GM18517 (cell line): ENCODE results near the gene PAPLN.

ENCODE experiments used
- ATAC-seq: cut with Tn5 transposase; IDR thresholded peaks from one replicate; pipeline ENCODE4 v1.9.1; 2021; ENCODE audit warnings: mild to moderate bottlenecking, moderate library complexity; ENCODE audit not compliant: unreplicated experiment

PAPLN gene

DNA sequence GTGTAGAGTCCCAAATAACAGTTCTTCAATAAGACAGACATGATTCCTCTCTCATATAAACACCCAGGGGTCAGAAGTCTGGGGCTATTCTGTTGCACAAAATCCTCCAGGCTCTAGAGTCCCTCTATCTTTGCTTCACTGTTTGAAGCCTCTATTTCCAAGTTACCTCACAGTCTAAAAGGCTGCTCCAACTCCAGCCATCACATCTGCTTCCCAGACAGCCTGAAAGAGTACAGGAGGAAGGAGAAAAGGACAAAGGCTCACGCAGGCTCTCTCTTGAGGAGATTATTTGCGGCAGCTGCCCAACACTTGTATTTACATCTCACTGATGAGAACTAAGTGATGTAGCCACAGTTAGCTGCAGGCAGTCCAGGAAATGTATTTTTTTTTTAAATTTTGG lies 6.4 kb downstream of the PAPLN start:
- ATAC-seq, result no peak

DNA sequence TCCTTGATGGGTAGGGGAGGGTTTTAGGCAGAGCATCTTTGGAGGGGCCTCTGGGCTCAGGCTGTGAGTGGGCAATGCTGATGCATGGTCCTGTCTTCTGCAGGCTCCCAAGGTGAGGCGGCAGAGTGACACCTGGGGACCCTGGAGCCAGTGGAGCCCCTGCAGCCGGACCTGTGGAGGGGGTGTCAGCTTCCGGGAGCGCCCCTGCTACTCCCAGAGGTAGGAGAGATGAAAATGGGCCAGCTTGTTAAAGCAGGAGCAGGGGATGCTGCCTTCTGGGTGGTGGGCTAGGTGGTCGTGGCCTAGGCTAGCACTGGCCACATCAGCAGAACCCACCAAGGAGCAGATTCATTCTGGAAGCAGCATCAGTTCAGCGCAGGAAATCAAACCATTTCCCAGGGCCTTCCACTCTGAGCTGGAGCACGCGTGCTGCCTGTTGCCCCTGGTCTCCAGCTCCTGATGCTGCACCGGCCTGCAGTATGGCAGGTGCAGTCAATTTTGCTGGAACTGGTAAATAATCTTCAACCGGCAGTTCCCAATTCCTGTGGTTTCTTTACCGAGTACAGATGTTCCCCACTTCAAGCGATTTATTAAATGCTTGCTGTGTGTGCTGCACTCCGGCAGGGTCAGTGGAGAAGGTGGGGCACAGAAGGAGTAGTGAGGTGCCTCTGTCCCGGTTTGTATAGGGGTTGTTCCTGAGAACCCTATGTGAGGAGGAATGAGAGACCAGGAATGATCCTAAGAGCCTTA lies 7.4 kb downstream of the PAPLN start:
- ATAC-seq, result no peak

DNA sequence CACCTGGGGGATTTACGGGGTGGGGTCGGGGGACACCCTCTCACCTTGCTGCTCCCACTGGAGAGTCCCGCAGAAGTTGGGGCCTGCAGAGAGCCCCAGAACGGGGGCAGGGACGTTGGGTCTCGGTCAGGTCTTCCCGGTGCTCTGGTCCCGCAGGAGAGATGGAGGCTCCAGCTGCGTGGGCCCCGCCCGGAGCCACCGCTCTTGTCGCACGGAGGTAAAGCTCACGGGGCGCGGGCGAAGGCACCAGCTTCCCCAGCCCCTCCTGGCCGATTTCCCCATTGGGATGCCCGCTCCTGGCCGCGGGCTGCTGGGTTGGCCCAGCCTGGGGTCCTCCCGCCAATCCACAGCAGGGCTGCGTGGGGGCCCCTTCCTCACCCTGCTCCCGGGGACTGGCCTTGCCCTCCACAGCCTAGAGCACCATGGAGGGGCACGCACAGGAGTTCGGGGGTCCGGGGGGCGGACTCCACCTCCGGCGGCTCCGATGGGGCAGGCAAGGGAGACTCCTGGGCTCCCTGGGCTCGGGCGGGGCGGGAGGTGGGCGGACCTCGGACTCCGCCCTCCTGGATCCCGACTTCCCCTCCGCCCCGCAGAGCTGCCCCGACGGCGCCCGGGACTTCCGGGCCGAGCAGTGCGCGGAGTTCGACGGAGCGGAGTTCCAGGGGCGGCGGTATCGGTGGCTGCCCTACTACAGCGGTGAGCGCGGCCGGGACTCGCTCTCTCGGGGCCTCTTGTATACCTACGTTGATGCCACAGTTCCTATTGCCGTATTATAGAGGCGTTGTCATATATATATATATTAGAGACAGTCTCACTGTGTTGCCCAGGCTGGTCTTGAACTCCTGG lies 8.4 kb downstream of the PAPLN start:
- no peak for ATAC-seq

DNA sequence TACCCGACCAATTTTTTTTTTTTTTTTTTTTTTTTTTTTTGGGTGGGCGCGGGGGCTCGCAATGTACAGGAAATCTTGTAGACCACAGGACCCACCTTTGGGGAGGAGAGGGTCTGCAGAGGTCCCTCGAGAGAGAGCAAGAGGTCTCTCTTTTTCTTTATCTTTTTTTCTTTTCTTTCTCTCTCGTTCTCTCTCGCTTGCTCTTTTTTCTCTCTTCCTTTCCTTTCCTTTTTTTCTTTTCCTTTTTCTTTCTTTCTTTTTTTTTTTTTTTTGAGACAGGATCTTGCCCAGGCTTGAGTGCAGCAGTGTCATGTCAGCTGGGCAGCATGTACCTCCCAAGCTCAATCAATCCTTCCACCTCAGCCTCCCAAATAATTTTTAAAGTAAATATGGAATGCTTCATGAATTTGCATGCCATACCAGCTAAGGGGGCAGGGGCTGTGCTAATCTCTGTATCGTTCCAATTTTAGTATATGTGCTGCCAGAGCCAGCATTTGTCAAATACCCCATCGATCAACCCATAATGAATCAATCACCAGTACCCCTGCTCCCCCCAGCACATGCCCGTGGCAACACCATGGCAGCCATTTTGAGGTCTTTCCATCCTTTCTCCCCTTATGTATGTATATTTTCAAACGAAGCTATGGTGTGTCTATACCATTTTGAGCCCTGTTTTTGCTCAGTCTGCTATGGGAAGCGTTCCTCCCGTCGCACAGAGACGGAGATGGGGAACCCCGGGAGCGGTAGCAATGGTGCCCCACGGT lies 9.3 kb downstream of the PAPLN start:
- no peak for ATAC-seq

DNA sequence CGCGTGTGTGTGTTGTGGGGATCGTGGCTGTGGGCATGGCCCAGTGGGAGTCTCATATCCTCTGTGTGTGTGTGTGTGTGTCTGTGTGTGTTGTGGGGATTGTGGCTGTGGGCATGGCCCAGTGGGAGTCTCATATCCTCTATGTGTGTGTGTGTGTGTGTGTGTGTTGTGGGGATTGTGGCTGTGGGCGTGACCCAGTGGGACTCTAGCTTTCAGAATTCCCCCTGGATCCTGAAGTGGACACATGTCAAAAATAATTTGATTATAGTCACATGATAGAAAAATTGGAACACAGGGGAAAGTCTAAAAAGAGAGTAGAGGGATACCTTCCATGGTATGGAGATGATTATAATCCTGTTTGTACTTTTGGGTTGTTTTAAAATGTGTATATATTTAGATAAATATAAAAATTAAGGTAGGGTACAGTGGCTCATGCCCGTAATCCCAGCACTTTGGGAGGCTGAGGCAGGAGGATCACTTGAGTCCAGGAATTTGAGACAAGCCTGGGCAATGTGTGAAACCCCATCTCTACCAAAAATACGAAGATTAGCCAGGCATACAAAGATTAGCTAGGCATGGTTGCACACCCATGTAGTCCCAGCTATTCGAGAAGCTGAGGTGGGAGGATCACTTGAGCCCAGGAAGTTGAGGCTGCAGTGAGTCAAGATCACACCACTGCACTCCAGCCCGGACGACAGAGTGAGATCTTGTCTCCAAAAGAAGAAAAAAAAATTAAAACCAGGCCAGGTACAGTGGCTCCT lies 11.0 kb downstream of the PAPLN start:
- ATAC-seq, result peak; percentile 61

DNA sequence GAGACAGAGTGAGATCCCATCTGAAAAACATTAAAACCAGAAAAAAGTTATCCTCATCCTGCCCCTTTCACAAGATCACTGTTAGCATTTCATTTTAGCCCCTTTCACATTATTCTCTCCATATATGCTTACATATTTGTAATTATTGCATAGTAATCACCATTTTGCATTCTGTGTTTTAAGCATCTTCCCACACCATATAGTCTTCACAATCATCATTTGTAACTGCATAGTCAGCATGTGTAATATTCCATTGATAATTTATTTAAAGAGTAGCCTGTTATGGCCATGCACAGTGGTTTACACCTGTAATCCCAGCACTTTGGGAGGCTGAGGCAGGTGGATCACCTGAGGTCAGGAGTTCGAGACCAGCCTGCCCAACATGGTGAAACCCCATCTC lies 11.8 kb downstream of the PAPLN start:
- ATAC-seq, result no peak

DNA sequence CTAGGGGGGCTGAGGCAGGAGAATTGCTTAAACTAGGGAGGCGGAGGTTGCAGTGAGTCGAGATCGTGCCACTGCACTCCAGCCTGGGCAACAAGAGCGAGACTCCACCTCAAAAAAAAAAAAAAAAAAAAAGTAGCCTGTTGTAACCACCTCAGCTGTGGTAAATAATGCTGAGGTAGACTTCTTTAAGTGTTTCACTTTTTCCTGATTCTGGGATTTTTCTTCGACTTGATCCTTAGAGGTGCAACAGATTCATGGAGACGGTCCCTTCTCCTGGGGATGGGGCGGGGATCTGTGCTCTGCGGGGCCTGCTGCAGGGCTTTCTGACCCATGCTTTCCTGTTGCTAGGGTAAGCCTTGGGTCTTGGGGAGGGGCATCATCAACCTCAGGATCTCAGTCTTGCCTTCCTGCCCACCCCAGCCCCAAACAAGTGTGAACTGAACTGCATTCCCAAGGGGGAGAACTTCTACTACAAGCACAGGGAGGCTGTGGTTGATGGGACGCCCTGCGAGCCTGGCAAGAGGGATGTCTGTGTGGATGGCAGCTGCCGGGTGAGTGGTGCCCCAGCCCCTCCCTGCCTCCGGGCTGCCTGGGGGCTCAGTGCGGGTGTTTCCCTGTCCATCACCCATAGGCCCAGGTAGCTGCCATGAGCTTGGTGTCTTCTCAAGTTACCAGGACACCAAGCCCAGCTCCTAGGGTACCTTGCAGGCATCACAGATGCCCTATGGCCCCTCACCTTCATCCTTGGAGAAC lies 12.4 kb downstream of the PAPLN start:
- ATAC-seq, result no peak

DNA sequence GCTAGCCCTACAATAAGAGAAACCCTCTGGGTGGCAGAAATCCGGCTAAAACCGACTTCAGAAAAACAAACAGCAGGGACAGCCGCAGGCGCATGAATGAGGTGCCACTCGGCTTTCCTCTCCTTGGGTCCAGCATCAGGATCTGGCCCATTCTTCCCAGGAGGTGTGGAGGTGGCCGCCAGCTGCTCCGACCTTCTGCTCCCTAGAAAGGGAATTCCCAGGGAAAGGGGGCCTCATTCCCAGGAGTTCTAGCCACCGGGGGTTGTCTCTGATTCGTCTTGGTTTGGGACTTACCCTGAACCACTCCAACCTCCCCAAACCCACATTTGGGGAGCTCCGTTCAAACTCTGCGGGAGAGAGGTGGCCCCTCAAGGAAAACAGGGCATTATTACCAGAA lies 13.0 kb downstream of the PAPLN start:
- ATAC-seq, result no peak

DNA sequence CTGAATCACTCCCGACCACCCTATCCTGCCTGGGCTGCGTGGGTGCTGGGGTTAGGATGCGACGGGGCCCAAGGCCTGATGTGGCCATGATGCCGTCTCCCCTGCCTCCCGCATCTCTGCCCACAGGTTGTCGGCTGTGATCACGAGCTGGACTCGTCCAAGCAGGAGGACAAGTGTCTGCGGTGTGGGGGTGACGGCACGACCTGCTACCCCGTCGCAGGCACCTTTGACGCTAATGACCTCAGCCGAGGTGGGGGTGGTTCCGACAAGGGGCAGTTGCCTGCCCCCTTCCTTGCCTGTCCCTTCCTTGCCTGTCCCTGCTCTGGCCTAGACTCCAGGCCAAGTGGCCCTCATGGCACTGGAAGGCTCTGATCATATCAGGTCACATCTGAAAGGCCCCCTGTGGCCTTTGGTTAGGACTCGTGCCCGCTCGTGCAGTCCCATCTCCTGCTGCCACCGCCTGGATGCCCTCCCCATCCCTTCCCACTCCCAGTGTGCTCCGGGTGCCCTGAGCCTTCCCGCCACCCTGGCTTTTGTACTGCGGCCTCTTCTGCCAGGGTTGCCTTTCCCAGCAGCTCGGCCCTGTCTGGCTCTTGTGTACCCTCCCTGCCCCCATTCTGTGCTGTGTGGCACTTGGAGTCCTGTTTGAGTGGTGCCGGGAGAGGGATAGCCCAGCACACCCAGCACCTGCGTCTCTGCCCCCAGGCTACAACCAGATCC lies 13.6 kb downstream of the PAPLN start:
- no peak for ATAC-seq

DNA sequence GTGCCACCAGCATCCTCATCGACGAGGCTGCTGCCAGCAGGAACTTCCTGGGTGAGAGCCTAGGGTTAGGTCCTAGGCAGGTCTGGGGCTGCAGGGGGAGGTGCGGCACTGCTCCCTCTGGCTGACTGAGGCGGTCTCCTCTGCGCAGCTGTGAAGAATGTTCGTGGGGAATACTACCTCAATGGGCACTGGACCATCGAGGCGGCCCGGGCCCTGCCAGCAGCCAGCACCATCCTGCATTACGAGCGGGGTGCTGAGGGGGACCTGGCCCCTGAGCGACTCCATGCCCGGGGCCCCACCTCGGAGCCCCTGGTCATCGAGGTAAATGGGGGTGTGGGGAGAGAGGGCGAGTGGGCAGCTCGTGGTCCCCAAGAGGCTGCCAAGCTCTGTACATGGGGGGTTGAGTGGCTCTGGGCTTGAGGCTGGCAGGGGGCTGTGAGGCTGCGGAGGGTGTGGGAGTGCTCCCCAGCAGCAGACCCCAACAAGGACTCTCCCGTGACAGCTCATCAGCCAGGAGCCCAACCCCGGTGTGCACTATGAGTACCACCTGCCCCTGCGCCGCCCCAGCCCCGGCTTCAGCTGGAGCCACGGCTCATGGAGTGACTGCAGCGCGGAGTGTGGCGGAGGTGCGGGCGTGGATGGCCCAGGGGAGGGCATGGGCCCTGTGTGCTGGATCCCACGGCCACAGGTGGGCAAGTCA lies 14.4 kb downstream of the PAPLN start:
- no peak for ATAC-seq

DNA sequence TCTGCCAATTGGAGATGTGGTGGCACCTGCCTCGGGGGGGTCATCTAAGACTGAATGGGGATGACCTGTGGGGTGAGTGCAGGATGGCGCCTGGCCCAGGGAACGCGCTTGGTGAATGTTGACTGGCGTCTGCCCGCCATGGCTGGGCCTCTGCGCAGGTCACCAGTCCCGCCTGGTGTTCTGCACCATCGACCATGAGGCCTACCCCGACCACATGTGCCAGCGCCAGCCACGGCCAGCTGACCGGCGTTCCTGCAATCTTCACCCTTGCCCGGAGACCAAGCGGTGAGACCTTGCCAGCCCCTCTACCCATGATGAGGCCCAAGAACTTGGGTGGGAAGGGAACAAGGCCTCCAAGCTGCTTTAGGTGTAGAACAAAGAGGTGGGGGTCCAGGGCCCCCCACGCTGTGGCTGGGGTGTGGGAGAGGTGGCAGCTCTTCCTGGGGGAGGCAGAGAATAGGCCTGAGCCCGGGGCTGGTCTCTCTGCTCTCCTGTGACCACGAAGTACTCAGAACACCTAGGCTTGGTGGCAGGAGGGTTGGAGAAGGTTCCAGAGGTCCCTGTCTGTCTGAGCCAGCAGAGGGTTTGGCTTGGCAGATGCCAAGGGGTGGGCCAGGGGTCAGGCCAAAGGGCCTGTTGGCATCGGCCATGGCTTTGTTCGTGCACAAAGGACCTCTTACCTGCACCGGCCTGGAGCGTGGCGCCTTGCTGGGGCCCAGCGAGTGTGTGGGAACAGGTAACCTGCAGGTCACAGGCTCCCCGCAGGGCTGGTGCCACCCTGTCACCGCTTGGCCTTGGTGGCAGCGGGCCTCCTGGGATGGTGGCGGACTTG lies 15.4 kb downstream of the PAPLN start:
- ATAC-seq, result no peak

DNA sequence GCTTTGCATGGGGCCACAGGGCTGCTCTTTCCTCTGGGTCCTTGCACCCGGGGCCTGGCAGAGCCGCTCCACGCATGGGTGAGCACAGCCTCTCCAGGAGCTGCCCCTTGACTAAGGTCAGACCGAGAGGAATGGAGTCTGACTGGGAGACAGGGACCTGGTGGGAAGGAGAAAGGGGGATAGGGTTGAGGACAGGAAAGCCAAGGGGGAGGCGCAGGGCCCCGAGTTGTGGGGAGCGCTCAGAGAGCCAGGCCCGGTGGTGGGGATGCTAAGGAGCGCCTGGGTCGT lies 16.0 kb downstream of the PAPLN start:
- ATAC-seq, result no peak

DNA sequence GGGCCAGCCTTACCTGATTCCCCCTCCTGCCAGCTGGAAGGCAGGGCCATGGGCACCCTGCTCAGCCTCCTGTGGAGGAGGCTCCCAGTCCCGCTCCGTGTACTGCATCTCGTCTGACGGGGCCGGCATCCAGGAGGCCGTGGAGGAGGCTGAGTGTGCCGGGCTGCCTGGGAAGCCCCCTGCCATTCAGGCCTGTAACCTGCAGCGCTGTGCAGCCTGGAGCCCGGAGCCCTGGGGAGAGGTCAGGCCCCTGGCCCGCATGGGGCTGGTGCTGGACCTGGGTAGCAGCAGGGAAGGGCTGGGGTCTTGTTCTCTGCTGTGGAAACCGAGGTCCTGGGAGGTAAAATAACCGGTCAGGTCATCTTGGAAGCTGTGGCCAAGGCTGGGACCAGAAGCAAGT lies 16.4 kb downstream of the PAPLN start:
- ATAC-seq, result no peak

DNA sequence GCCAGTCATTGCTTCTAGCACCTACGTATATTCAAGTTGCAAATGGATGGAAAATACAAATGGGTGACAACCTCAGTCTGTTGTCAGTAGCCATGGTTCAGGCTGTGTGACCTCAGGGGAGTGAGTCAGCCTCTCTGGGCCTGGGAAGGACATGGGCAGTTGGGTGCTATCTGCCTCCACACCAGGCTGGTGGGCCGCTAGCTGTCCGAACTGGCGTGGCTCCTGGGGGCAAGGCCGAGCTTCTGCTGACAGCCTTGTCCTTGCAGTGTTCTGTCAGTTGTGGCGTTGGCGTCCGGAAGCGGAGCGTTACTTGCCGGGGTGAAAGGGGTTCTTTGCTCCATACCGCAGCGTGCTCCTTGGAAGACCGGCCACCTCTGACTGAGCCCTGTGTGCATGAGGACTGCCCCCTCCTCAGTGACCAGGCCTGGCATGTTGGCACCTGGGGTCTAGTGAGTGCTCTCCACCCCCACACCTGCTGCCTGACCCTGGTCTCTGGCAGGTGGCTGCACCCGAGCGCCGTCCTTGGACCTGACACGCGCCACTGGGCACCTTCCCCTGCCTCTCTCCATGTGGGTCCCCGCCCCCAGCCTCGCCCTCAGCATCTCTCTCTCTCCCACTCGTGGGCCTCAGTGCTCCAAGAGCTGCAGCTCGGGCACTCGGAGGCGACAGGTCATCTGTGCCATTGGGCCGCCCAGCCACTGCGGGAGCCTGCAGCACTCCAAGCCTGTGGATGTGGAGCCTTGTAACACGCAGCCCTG lies 17.1 kb downstream of the PAPLN start:
- ATAC-seq, result no peak

DNA sequence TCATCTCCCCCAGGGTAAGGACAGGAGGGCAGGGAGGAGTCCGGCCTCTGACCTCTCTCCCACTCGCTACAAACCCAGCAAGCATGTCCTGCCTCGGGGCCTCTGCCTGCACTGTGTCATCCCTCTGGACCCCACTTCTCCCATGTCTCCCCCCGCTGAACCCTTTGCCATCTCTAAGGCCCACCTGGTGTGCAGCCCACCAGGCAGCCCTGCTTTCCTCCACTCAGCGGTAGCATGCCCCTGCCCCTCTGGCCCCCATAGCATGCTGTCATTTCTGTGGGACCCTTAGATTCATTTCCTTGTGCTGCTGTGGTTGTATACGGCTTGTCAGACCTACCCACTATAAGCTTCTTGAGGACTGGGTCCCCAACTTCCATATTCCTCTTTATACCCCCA lies 17.7 kb downstream of the PAPLN start:
- no peak for ATAC-seq

DNA sequence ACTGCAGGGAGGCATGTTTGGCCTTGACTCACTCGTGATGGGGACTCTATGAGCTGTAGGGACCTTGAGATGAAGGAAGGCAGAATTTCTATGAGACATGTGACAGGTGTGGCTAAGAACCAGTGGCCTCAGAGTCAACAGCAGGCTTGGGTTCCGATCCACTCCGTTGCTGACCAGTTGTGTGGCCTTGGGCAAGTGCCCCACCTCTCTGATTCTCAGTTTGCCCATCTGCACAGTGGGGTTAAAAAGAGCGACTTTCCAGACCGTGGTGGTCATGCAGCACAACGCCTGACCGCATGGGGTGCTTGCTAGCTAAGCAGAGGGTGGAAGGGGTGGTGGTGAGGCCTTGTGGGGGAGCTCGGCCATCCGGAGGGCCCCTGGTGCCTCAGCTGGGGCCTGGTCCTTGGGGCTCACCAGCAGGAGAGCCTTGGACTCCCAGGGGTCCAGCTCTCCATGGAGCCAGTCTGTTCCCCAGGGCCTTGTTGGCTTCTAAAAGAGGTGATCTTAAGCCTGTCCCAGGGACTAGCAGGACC lies 18.5 kb downstream of the PAPLN start:
- no peak for ATAC-seq

DNA sequence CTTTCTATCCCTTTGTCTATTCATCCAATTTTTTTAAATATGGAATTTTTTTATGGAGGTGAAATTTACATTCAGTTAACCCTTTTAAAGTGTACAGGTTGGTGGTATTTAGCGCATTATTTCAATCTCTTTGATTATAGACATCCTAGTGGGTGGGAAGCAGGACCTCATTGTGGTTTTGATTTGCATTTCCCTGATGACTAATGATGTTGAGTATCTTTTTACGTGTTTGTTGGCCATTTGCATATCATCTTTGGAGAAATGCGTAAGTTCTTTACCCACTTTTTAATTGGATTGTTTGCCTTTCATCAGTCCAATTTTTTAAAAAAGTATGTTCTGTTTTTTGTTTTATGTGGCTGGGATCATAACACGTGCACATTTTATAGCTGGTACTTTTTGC lies 20.8 kb downstream of the PAPLN start:
- no peak for ATAC-seq
